Keratinocyte (primary cell): ENCODE data around the gene TRAT1. TPM values are rescaled to one million over a fixed set of nuclear protein-coding genes. Genes with fewer than 3 reads are reported as not detected.

Experiments used
- DNase-seq: peaks from one replicate; pipeline ENCODE4 v3.0.0-alpha.2; 2011; ENCODE audit warnings: low read depth, missing footprints, low spot score
- FAIRE-seq: peaks from 2 replicates; lab custom pipeline; 2011; peaks lifted over from hg19 to GRCh38; lab: Jason Lieb, UNC
- H2AFZ ChIP-seq: 2 replicates; pipeline ENCODE4 v1.6.0; 2012; ENCODE audit warnings: low read length, control low read depth, inconsistent platforms; ENCODE audit not compliant: control insufficient read depth
- H3K27ac ChIP-seq: 2 replicates; pipeline ENCODE4 v1.5.1; 2011; ENCODE audit warnings: low read length; ENCODE audit not compliant: control insufficient read depth, insufficient read depth
- H3K27me3 ChIP-seq: 3 replicates; pipeline ENCODE4 v1.6.0; 2011; ENCODE audit warnings: low read length; ENCODE audit not compliant: control insufficient read depth, insufficient read depth; ENCODE audit errors: extremely low read depth
- H3K36me3 ChIP-seq, 2 experiments: 2 replicates in 1 of 2; 3 replicates in 1 of 2; pipeline ENCODE4 v1.5.1; 2011; ENCODE audit warnings: low read length in 2 of 2, mild to moderate bottlenecking in 1 of 2; ENCODE audit not compliant: control insufficient read depth in 2 of 2, insufficient read depth in 2 of 2; ENCODE audit errors: extremely low read depth in 1 of 2
- H3K4me1 ChIP-seq: 3 replicates; pipeline ENCODE4 v1.5.1; 2011; ENCODE audit warnings: low read length; ENCODE audit not compliant: control insufficient read depth, insufficient read depth; ENCODE audit errors: extremely low read depth
- H3K4me2 ChIP-seq: 3 replicates; pipeline ENCODE4 v1.6.0; 2011; ENCODE audit warnings: low read depth, low read length; ENCODE audit not compliant: control insufficient read depth, insufficient read depth; ENCODE audit errors: extremely low read depth
- H3K4me3 ChIP-seq, 3 experiments: fragments of 200-600 bp in 1 of 3; sonication (generic) in 1 of 3; 2 replicates in 2 of 3; 3 replicates in 1 of 3; pipeline ENCODE4 v1.5.1; 2011 to 2016; ENCODE audit warnings: low read length in 3 of 3, mild to moderate bottlenecking in 3 of 3, control low read depth in 2 of 3, inconsistent platforms in 1 of 3, low read depth in 1 of 3, mixed read lengths in 1 of 3, mixed run types in 1 of 3, moderate library complexity in 1 of 3; ENCODE audit not compliant: control insufficient read depth in 2 of 3, insufficient read depth in 2 of 3; ENCODE audit errors: extremely low read depth in 1 of 3
- H3K79me2 ChIP-seq: 2 replicates; pipeline ENCODE4 v1.6.0; 2012; ENCODE audit warnings: low read length; ENCODE audit not compliant: control insufficient read depth, insufficient read depth
- H3K9ac ChIP-seq: 3 replicates; pipeline ENCODE4 v1.6.0; 2011; ENCODE audit warnings: low read length; ENCODE audit not compliant: control insufficient read depth, insufficient read depth; ENCODE audit errors: extremely low read depth
- H3K9me1 ChIP-seq: 3 replicates; pipeline ENCODE4 v1.6.0; 2011; ENCODE audit warnings: low read length; ENCODE audit not compliant: control insufficient read depth, insufficient read depth; ENCODE audit errors: extremely low read depth
- H3K9me3 ChIP-seq: 2 replicates; pipeline ENCODE4 v1.5.1; 2012; ENCODE audit warnings: low read depth, low read length; ENCODE audit not compliant: control insufficient read depth
- H4K20me1 ChIP-seq: 3 replicates; pipeline ENCODE4 v1.6.0; 2011; ENCODE audit warnings: low read length; ENCODE audit not compliant: control insufficient read depth, insufficient read depth; ENCODE audit errors: extremely low read depth
- EZH2 ChIP-seq: IDR thresholded peaks from one replicate; pipeline ENCODE4 v1.6.1; 2012; ENCODE audit warnings: inconsistent platforms, mild to moderate bottlenecking, low read length, moderate library complexity
- dilution Hi-C: fragments of 300-500 bp; cut with MboI; formaldehyde crosslinking; loops from one replicate; pipeline ENCODE4 v1.7.0; 2020; ENCODE audit warnings: low sequenced_read_pairs; ENCODE audit not compliant: extremely low pct_ligation_motif_present
- polyA plus RNA-seq, 5 experiments: library from polyadenylated mRNA; depleted of rRNA in 3 of 5; stranded (reverse) in 3 of 5; stranded (forward) in 1 of 5; unstranded in 1 of 5; fragments of >200 nt; gene quantifications; 1 replicate in 1 of 5; 2 replicates in 3 of 5; 3 replicates in 1 of 5; pipeline versions ENCODE4 v1.2.1 to v1.2.3, GENCODE V29; 2011 to 2012; ENCODE audit warnings: missing spikeins in 2 of 5, low read depth in 1 of 5, low replicate concordance in 1 of 5
- TF ChIP-seq, protein P1 (sequence below), 3 experiments: IDR thresholded peaks in 1 of 3; conservative IDR thresholded peaks in 1 of 3; optimal IDR thresholded peaks in 1 of 3; 2 replicates in 2 of 3; 3 replicates in 1 of 3; pipeline versions ENCODE3 to v1.5.1; 2011; ENCODE audit warnings: low read length in 3 of 3, mild to moderate bottlenecking in 3 of 3, moderate library complexity in 2 of 3, control low read depth in 1 of 3, inconsistent platforms in 1 of 3; ENCODE audit not compliant: insufficient read depth in 2 of 3; ENCODE audit errors: extremely low read depth in 1 of 3

Gene TRAT1
- polyA plus RNA-seq, 1 donor (not counting 4 experiments of a cell fraction or from before 2014, with no cell fraction given), result not detected

GRCh38 chr3:108899530-108899929 is 76.9 kb downstream of the TRAT1 start:
- DNase-seq, result no peak
- Histone ChIP-seq H3K9me1 (no peaks in the 10 kb centered on the region), H3K4me1 (no peaks in the 10 kb centered on the region), H3K36me3 (no peaks in the 10 kb centered on the region), H3K79me2 (no peaks in the 10 kb centered on the region), H2AFZ (no peak overlapping the region), H3K4me3 (no peak overlapping the region), H3K9me3 (no peaks in the 10 kb centered on the region), H3K27me3 (no peaks in the 10 kb centered on the region), H3K9ac (no peak overlapping the region), H3K27ac (no peak overlapping the region), H3K4me2 (no peak overlapping the region), H4K20me1 (no peaks in the 10 kb centered on the region)
- FAIRE-seq, result no peak
- dilution Hi-C loops, result no loop called here
- no peak for TF ChIP-seq EZH2
- TF ChIP-seq, protein P1, sequence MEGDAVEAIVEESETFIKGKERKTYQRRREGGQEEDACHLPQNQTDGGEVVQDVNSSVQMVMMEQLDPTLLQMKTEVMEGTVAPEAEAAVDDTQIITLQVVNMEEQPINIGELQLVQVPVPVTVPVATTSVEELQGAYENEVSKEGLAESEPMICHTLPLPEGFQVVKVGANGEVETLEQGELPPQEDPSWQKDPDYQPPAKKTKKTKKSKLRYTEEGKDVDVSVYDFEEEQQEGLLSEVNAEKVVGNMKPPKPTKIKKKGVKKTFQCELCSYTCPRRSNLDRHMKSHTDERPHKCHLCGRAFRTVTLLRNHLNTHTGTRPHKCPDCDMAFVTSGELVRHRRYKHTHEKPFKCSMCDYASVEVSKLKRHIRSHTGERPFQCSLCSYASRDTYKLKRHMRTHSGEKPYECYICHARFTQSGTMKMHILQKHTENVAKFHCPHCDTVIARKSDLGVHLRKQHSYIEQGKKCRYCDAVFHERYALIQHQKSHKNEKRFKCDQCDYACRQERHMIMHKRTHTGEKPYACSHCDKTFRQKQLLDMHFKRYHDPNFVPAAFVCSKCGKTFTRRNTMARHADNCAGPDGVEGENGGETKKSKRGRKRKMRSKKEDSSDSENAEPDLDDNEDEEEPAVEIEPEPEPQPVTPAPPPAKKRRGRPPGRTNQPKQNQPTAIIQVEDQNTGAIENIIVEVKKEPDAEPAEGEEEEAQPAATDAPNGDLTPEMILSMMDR (optimal IDR thresholded peaks at IDR 0.05 in 1 of 3, IDR thresholded peaks at IDR 0.05 in 1 of 3, conservative IDR thresholded peaks at IDR 0.05 in 1 of 3; ENCODE audit: extremely low read depth in 1 of 3, insufficient read depth in 2 of 3, low read length in 3 of 3), result no peak

Other genes with a start within 250 kb of the TRAT1 start
- 2.3 to 9.9 TPM (median 7.7 TPM) in 3 replicates for gene CIP2A, start 233.3 kb upstream of the TRAT1 start, polyA plus RNA-seq
- gene DZIP3, start 233.1 kb upstream of the TRAT1 start, polyA plus RNA-seq, result 2.1 to 3.9 TPM (median 2.8 TPM) in 3 replicates
- not detected in 3 replicates for gene RETNLB, start 65.4 kb upstream of the TRAT1 start, polyA plus RNA-seq
- gene GUCA1C, start 131.1 kb downstream of the TRAT1 start, polyA plus RNA-seq, result 0.15 to 0.26 TPM (median 0.26 TPM) in 3 replicates